Tibial artery (tissue), 4 donors: ENCODE results near the gene PLEKHS1.
"Not testable (repeated sequence)": the region's sequence is repeated elsewhere in the genome, so short reads cannot be mapped to it uniquely, and the experiment has no call there.

Source experiments
- DNase-seq, 2 donors: peaks; one replicate each; pipeline ENCODE4 v3.0.0-alpha.2; 2019
- H3K27ac ChIP-seq, 2 donors: fragments of 200-600 bp; sonication (generic) in 1 of 2; 1 replicate in 1 of 2; 2 replicates in 1 of 2; pipeline ENCODE4 v1.5.1; 2018 to 2019; ENCODE audit warnings: mild to moderate bottlenecking in 1 of 2
- H3K27me3 ChIP-seq, 2 donors: fragments of 200-600 bp; sonication (generic) in 1 of 2; one replicate each; pipeline versions ENCODE4 v1.5.1 to v1.6.0; 2016 to 2019
- H3K36me3 ChIP-seq, 3 donors: fragments of 200-600 bp; sonication (generic) in 2 of 3; one replicate each; pipeline ENCODE4 v1.5.1; 2016 to 2019; ENCODE audit warnings: mild to moderate bottlenecking in 2 of 3
- H3K4me1 ChIP-seq, 4 donors: fragments of 200-600 bp; sonication (generic) in 2 of 4; 1 replicate in 3 of 4; 2 replicates in 1 of 4; pipeline ENCODE4 v1.5.1; 2016 to 2019
- H3K4me3 ChIP-seq, 2 donors: fragments of 200-600 bp; sonication (generic) in 1 of 2; 1 replicate in 1 of 2; 2 replicates in 1 of 2; pipeline ENCODE4 v1.5.1; 2018 to 2019; ENCODE audit warnings: mild to moderate bottlenecking in 2 of 2
- H3K9me3 ChIP-seq, 3 donors: fragments of 200-600 bp; sonication (generic) in 1 of 3; one replicate each; pipeline ENCODE4 v1.5.1; 2016 to 2019
- intact Hi-C: fragments of 100-400 bp; cut with DNase I; formaldehyde crosslinking; loops from one replicate; pipeline ENCODE4 v1.15.0; 2023; ENCODE audit warnings: low total_unique reads
- TF ChIP-seq, protein P1 (sequence below), 2 experiments: fragments of 200-600 bp in 1 of 2; fragments of 450-650 bp in 1 of 2; IDR thresholded peaks; one replicate each; pipeline ENCODE4 v1.5.1; 2017 to 2019; ENCODE audit warnings: antibody characterized with exemption in 2 of 2, mild to moderate bottlenecking in 1 of 2, moderate library complexity in 1 of 2

Gene PLEKHS1

DNA sequence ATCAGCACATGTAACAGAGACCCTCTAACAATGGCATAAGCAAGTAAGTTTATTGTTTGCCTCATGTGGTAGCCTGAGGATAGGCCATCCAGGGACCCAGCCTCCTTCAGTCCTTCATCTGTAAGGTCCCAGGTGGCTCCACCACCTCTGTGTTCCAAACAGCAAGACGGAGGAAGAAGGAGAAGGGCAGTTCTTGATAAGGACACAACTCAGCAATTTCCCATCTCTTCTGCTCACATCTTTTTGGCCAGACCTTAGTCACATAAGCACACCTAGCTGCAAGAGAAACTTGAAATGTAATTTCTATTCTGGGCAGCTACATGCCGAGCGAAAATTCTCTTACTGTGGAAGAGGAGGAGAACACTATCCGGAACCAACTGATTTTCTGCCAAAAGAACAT, 68.5 kb downstream of the PLEKHS1 start:
- Histone ChIP-seq H3K9me3 (no peaks in the 10 kb centered on the region), H3K27me3 (no peaks in the 10 kb centered on the region), H3K36me3 (no peaks in the 10 kb centered on the region), H3K27ac (no peak overlapping the region), H3K4me1 (peaks cover 0 to 10% (median 0%) of the 10 kb centered on the region in 4 donors), H3K4me3 (no peak overlapping the region)
- no peak for DNase-seq
- intact Hi-C loops = no loop called here
- TF ChIP-seq, protein P1, sequence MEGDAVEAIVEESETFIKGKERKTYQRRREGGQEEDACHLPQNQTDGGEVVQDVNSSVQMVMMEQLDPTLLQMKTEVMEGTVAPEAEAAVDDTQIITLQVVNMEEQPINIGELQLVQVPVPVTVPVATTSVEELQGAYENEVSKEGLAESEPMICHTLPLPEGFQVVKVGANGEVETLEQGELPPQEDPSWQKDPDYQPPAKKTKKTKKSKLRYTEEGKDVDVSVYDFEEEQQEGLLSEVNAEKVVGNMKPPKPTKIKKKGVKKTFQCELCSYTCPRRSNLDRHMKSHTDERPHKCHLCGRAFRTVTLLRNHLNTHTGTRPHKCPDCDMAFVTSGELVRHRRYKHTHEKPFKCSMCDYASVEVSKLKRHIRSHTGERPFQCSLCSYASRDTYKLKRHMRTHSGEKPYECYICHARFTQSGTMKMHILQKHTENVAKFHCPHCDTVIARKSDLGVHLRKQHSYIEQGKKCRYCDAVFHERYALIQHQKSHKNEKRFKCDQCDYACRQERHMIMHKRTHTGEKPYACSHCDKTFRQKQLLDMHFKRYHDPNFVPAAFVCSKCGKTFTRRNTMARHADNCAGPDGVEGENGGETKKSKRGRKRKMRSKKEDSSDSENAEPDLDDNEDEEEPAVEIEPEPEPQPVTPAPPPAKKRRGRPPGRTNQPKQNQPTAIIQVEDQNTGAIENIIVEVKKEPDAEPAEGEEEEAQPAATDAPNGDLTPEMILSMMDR (IDR thresholded peaks at IDR 0.05) = no peak

DNA sequence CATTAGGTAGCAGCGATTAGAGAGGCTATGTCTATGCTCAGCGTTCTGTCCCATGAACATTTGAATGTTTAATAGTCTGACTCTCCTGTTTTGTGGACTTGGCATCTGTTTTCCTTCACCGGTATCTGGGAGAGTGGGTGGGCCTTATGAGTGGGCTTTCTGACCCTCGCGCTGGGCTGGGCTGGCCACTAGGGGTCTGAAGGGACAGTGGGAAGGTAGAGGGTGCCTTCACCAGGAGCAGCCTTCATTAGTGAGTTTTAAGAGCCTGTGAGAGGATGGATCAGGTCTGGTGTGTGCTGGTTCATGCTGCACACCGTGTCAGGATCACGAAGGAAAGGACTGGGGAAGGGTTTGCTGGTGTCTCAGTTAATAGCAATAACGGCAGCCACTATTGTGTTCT, 69.0 kb downstream of the PLEKHS1 start:
- intact Hi-C loops = no loop called here
- Histone ChIP-seq H3K4me1 (peaks cover 0 to 10% (median 0%) of the 10 kb centered on the region in 4 donors), H3K9me3 (no peaks in the 10 kb centered on the region), H3K27me3 (no peaks in the 10 kb centered on the region), H3K4me3 (no peak overlapping the region), H3K36me3 (no peaks in the 10 kb centered on the region), H3K27ac (no peak overlapping the region)
- TF ChIP-seq, protein P1 (IDR thresholded peaks at IDR 0.05) = no peak
- no peak for DNase-seq

DNA sequence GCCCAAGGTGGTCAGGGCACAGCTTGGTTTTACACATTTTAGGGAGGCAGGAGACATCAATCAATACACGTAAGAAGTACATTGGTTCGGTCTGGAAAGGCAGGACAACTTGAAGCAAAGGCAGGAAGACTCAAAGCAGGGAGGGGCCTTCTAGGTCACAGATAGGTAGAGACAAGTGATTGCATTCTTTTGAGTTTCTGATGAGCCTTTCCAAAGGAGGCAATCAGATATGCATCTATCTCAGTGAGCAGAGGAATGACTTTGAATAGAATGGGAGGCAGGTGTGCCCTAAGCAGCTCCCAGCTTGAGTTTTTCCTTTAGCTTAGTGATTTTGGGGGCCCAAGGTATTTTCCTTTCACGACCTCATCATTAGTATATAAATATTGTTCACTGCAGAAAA, 69.8 kb downstream of the PLEKHS1 start:
- H3K9me3 ChIP-seq, H3K4me1 ChIP-seq, H3K27me3 ChIP-seq, H3K27ac ChIP-seq, intact Hi-C loops, H3K36me3 ChIP-seq, DNase-seq, H3K4me3 ChIP-seq: not testable (repeated sequence)

DNA sequence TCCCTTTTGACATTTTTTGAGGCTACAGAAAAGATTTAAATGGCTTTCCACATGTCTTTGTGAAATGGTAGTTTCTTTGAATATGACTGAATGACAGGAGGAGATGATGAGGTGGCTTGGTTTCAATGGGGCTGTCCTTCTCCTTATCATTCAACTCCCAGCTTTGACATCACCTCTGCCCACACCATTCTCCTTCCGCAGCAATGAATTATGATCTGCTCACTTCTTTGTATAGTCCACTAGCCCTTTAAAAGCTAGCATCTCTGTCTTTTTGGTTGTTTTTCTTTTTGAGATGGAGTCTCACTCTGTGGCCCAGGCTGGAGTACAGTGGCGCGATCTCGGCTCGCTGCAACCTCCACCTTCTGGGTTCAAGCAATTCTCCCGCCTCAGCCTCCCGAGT, 70.7 kb downstream of the PLEKHS1 start:
- intact Hi-C loops = no loop called here
- H3K36me3 ChIP-seq = no peaks in the 10 kb centered on the region
- H3K27ac ChIP-seq = no peak overlapping the region
- no peaks in the 10 kb centered on the region for H3K4me1 ChIP-seq
- TF ChIP-seq, protein P1 (IDR thresholded peaks at IDR 0.05) = no peak
- H3K27me3 ChIP-seq = peaks cover 0 to 1% of the 10 kb centered on the region in 2 donors
- DNase-seq = no peak
- H3K9me3 ChIP-seq = no peaks in the 10 kb centered on the region
- H3K4me3 ChIP-seq = no peak overlapping the region

GRCh38 chr10:113823389-113823788, 71.9 kb downstream of the PLEKHS1 start:
- peaks cover 0 to 3% of the 10 kb centered on the region in 2 donors for H3K27me3 ChIP-seq
- H3K27ac ChIP-seq = no peak overlapping the region
- TF ChIP-seq, protein P1 (IDR thresholded peaks at IDR 0.05) = no peak
- no peaks in the 10 kb centered on the region for H3K9me3 ChIP-seq
- intact Hi-C loops = no loop called here
- H3K4me3 ChIP-seq = no peak overlapping the region
- no peaks in the 10 kb centered on the region for H3K4me1 ChIP-seq
- no peaks in the 10 kb centered on the region for H3K36me3 ChIP-seq
- no peak for DNase-seq

DNA sequence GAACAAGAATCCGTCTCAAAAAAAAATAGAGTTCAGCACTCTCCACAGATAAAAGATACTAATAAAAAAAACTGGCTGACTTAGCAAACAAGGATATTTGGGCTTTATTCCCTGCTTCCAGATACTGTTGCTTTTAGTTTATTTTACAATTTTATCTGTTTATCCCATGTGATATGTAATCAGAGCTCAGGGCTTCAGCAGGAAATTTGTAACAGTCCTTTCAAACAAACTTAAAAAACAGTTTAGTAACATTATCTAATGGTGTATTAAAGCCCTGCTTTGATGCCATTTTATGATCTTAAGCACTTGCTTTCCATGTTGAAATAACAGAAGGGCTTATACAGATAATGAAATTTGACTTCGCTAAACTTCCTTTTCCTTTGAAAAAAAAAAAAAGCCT, 74.3 kb downstream of the PLEKHS1 start:
- no peak for DNase-seq
- Histone ChIP-seq H3K36me3 (no peaks in the 10 kb centered on the region), H3K4me3 (no peak overlapping the region), H3K9me3 (no peaks in the 10 kb centered on the region), H3K4me1 (no peaks in the 10 kb centered on the region), H3K27ac (no peak overlapping the region), H3K27me3 (peaks cover 0 to 3% of the 10 kb centered on the region in 2 donors)
- intact Hi-C loops = no loop called here
- TF ChIP-seq, protein P1 (IDR thresholded peaks at IDR 0.05) = no peak

DNA sequence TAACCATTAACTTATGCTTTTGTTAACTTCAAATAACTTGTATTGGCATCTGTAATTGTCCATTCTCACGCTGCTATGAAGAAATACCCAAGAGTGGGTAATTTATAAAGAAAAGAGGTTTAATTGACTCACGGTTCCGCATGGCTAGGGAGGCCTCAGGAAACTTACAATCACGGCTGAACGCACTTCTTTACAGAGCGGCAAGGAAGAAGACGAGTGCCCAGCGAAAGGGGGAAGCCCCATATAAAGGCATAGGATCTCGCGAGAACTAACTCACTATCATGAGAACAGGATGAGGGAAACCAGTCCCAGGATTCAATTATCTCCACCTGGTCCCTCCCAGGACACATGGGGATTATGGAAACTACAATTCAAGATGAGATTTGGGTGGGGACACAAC, 77.1 kb downstream of the PLEKHS1 start:
- H3K4me1 ChIP-seq, H3K4me3 ChIP-seq, H3K27ac ChIP-seq, H3K36me3 ChIP-seq, H3K27me3 ChIP-seq, H3K9me3 ChIP-seq, intact Hi-C loops, DNase-seq: not testable (repeated sequence)
